Neural cell (in vitro differentiated cells): ENCODE measurements around the gene SNRPD3.
"Not testable (repeated sequence)": the region's sequence is repeated elsewhere in the genome, so short reads cannot be mapped to it uniquely, and the experiment has no call there.

Experiments used
- CTCF ChIP-seq: fragments of 450-650 bp; IDR thresholded peaks from 2 replicates; pipeline ENCODE4 v1.5.1; 2014; ENCODE audit warnings: antibody characterized with exemption, mild to moderate bottlenecking, moderate library complexity; ENCODE audit not compliant: poor library complexity, severe bottlenecking
- EP300 ChIP-seq: fragments of 450-650 bp; conservative IDR thresholded peaks from 2 replicates; pipeline ENCODE4 v1.6.1; 2014; ENCODE audit warnings: antibody characterized with exemption, mild to moderate bottlenecking, moderate library complexity; ENCODE audit not compliant: poor library complexity, severe bottlenecking
- EZH2 ChIP-seq: fragments of 200-600, 300-800 bp; shearing (Covaris generic), sonication (generic); IDR thresholded peaks from 2 replicates; pipeline ENCODE4 v1.6.1; 2014; ENCODE audit warnings: antibody characterized with exemption, low read length, borderline replicate concordance, mild to moderate bottlenecking; ENCODE audit not compliant: insufficient read depth, poor library complexity, severe bottlenecking
- MXI1 ChIP-seq: fragments of 450-650 bp; conservative IDR thresholded peaks from 2 replicates; pipeline ENCODE4 v1.6.1; 2014; ENCODE audit warnings: antibody characterized with exemption, mild to moderate bottlenecking; ENCODE audit not compliant: poor library complexity, severe bottlenecking
- POLR2AphosphoS5 ChIP-seq: IDR thresholded peaks from 2 replicates; pipeline ENCODE4 v1.6.1; 2012
- RAD21 ChIP-seq: fragments of 450-650 bp; conservative IDR thresholded peaks from 2 replicates; pipeline ENCODE4 v1.6.1; 2014; ENCODE audit warnings: antibody characterized with exemption, mild to moderate bottlenecking, moderate library complexity
- REST ChIP-seq: IDR thresholded peaks from 2 replicates; pipeline ENCODE4 v1.6.1; 2012; ENCODE audit warnings: borderline replicate concordance
- SMC3 ChIP-seq: fragments of 450-650 bp; conservative IDR thresholded peaks from 2 replicates; pipeline ENCODE4 v1.6.1; 2014; ENCODE audit warnings: antibody characterized with exemption, mild to moderate bottlenecking, moderate library complexity; ENCODE audit not compliant: poor library complexity
- TAF1 ChIP-seq: IDR thresholded peaks from 2 replicates; pipeline ENCODE4 v1.6.1; 2012; ENCODE audit warnings: low read depth

GRCh38 chr22:24602105-24602749 lies 46.4 kb downstream of the SNRPD3 start:
- not testable (repeated sequence) for TF ChIP-seq POLR2AphosphoS5, CTCF, EZH2, REST, RAD21, EP300, SMC3, TAF1, MXI1
